Measurements from ENCODE around the gene PUS7L.

GRCh38 chr12:43805149-43805859 is 46.7 kb upstream of the PUS7L start:
- TF ChIP-seq CTCF (conservative IDR thresholded peaks at IDR 0.05; ENCODE audit: low read length) (no peak; the same call in 1 of the 2 replicates), EZH2phosphoT487 (IDR thresholded peaks at IDR 0.05; ENCODE audit: borderline replicate concordance) (no peak)
